ENCODE measurements around the gene KRTAP22-2. TPM values are rescaled to one million over a fixed set of nuclear protein-coding genes. Genes with fewer than 3 reads are reported as not detected.

Gene KRTAP22-2
- total RNA-seq, 2 experiments from 2014 or later: not detected

GRCh38 chr21:30600787-30601186, 10.6 kb upstream of the KRTAP22-2 start, which contains the start of gene KRTAP22-1:
TSS of gene KRTAP22-1 (plus strand) at chr21:30601087.
- no peaks in the 10 kb centered on the region for H3K27me3 Mint-ChIP-seq
- ChIA-PET POLR2A (no interaction called here), CTCF (no interaction called here)
- DNase-seq: no peak
- no peaks in the 10 kb centered on the region for H3K4me1 Mint-ChIP-seq
- H3K27ac Mint-ChIP-seq: no peak within 1 kb of the TSS
- H3K4me3 Mint-ChIP-seq: no peak within 1 kb of the TSS
- peaks cover 9% of the 10 kb centered on the region for H3K9me3 Mint-ChIP-seq
- H3K36me3 Mint-ChIP-seq (ENCODE audit: low read depth): no peaks in the 10 kb centered on the region

DNA sequence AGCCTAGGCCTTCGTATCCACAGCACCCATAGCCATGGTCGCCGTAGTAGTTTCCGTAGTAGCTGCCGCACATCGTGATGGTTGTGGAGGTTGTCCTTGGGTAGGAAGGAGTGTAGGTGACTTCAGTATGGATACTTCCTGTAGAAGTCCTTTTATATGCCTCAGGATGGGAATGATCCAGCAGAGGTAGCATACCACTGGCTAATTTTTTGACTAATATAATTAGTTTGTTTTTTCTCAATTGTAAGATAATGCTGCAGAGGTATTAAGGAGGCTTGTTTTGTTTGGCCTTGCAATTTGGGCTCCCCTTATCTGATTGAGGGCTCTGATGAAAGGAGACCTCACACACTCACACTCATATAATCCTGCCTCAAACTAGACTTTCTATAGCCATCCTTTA, 8.6 kb upstream of the KRTAP22-2 start, which contains the start of gene KRTAP6-2:
Gene KRTAP6-2, minus strand, starts transcription at position 101 of the 400 bp plus-strand sequence. Its CDS starts 28 bp downstream, at position 73.
- no peaks in the 10 kb centered on the region for H3K27me3 Mint-ChIP-seq
- H3K4me1 Mint-ChIP-seq: no peaks in the 10 kb centered on the region
- H3K9me3 Mint-ChIP-seq: peaks cover 12% of the 10 kb centered on the region
- no peak for DNase-seq
- no peak within 1 kb of the TSS for H3K27ac Mint-ChIP-seq
- H3K4me3 Mint-ChIP-seq: no peak within 1 kb of the TSS
- no peaks in the 10 kb centered on the region for H3K36me3 Mint-ChIP-seq (ENCODE audit: low read depth)
- CTCF ChIA-PET: no interaction called here
- POLR2A ChIA-PET: no interaction called here

DNA sequence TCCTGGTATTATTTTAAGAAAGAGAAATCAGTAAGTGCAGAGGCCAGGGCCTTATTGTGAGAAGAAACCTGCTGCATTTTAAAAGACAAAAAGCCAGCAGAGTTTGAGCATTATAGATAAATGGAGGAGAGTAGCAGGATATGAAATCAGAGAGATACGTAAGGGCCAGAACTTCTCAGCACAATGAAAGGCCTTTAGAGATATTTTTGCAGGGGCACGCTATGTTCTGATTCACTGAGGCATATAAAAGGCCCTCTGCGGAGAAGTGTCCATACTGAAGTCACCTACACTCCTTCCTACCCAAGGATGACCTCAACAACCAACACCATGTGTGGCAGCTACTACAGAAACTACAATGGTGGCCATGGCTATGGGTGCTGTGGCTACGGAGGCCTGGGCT, 1.9 kb upstream of the KRTAP22-2 start, which contains the start of gene KRTAP6-3:
Gene KRTAP6-3, plus strand, starts transcription at position 301 of the 400 bp plus-strand sequence. Its CDS starts 6 bp downstream, at position 307.
- no peaks in the 10 kb centered on the region for H3K4me1 Mint-ChIP-seq
- no peak for DNase-seq
- peaks cover 7% of the 10 kb centered on the region for H3K9me3 Mint-ChIP-seq
- no peak within 1 kb of the TSS for H3K4me3 Mint-ChIP-seq
- H3K36me3 Mint-ChIP-seq (ENCODE audit: low read depth): no peaks in the 10 kb centered on the region
- POLR2A ChIA-PET: no interaction called here
- no peak within 1 kb of the TSS for H3K27ac Mint-ChIP-seq
- CTCF ChIA-PET: no interaction called here
- H3K27me3 Mint-ChIP-seq: no peaks in the 10 kb centered on the region

- H3K9me3 Mint-ChIP-seq: no peaks in the 10 kb centered on the region
- no peak for DNase-seq
- H3K36me3 Mint-ChIP-seq (ENCODE audit: low read depth): no peaks in the 10 kb centered on the region
- H3K4me3 Mint-ChIP-seq: no peak overlapping the region
- H3K27me3 Mint-ChIP-seq: no peaks in the 10 kb centered on the region
- H3K27ac Mint-ChIP-seq: no peak overlapping the region
- H3K4me1 Mint-ChIP-seq: no peaks in the 10 kb centered on the region
- POLR2A ChIA-PET: no interaction called here
- CTCF ChIA-PET: no interaction called here
Observed at GRCh38 chr21:30582870-30583269, 7.3 kb downstream of the KRTAP22-2 start.

DNA sequence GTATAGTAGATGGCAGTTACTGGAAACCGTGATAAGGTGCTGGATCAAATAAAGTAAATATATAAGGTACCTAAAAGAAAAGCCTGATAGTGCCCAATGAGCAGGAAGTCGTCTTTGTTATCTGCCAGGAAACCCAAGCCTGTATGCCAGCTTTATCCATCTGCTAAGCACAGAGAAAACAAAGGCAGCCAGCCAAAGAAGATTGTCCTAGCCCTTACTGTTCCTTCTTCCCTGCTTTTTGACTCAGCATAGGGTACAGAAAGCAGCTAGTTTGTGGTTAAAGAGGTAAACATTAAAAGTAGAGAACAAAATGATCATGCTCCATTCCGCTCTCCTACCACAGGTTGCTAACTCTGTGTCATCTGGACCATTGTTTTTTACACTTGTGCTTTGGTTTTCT, 10.1 kb downstream of the KRTAP22-2 start:
- DNase-seq: no peak
- POLR2A ChIA-PET: no interaction called here
- Mint-ChIP-seq H3K27ac (no peak overlapping the region), H3K36me3 (ENCODE audit: low read depth) (no peaks in the 10 kb centered on the region), H3K4me3 (no peak overlapping the region), H3K4me1 (no peaks in the 10 kb centered on the region), H3K27me3 (no peaks in the 10 kb centered on the region), H3K9me3 (no peaks in the 10 kb centered on the region)
- CTCF ChIA-PET: no interaction called here

GRCh38 chr21:30579346-30579745, 10.9 kb downstream of the KRTAP22-2 start:
- Mint-ChIP-seq H3K27me3 (no peaks in the 10 kb centered on the region), H3K9me3 (no peaks in the 10 kb centered on the region), H3K27ac (no peak overlapping the region), H3K4me1 (no peaks in the 10 kb centered on the region), H3K36me3 (ENCODE audit: low read depth) (no peaks in the 10 kb centered on the region), H3K4me3 (no peak overlapping the region)
- CTCF ChIA-PET: no interaction called here
- POLR2A ChIA-PET: no interaction called here
- DNase-seq: no peak

GRCh38 chr21:30577766-30578165, 12.4 kb downstream of the KRTAP22-2 start:
- no peaks in the 10 kb centered on the region for H3K36me3 Mint-ChIP-seq (ENCODE audit: low read depth)
- POLR2A ChIA-PET: no interaction called here
- H3K27me3 Mint-ChIP-seq: no peaks in the 10 kb centered on the region
- no peak for DNase-seq
- H3K9me3 Mint-ChIP-seq: no peaks in the 10 kb centered on the region
- H3K4me1 Mint-ChIP-seq: no peaks in the 10 kb centered on the region
- H3K4me3 Mint-ChIP-seq: no peak overlapping the region
- no peak overlapping the region for H3K27ac Mint-ChIP-seq
- CTCF ChIA-PET: no interaction called here

GRCh38 chr21:30567617-30568016, 22.6 kb downstream of the KRTAP22-2 start:
- no peaks in the 10 kb centered on the region for H3K4me1 Mint-ChIP-seq
- no peaks in the 10 kb centered on the region for H3K36me3 Mint-ChIP-seq (ENCODE audit: low read depth)
- H3K27me3 Mint-ChIP-seq: no peaks in the 10 kb centered on the region
- no peak for DNase-seq
- H3K4me3 Mint-ChIP-seq: no peak overlapping the region
- no peak overlapping the region for H3K27ac Mint-ChIP-seq
- H3K9me3 Mint-ChIP-seq: no peaks in the 10 kb centered on the region
- ChIA-PET POLR2A (no interaction called here), CTCF (no interaction called here)

GRCh38 chr21:30563630-30564029, 26.6 kb downstream of the KRTAP22-2 start:
- no peaks in the 10 kb centered on the region for H3K27me3 Mint-ChIP-seq
- CTCF ChIA-PET: no interaction called here
- no peak for DNase-seq
- no peaks in the 10 kb centered on the region for H3K36me3 Mint-ChIP-seq (ENCODE audit: low read depth)
- H3K27ac Mint-ChIP-seq: no peak overlapping the region
- no peaks in the 10 kb centered on the region for H3K9me3 Mint-ChIP-seq
- no peaks in the 10 kb centered on the region for H3K4me1 Mint-ChIP-seq
- POLR2A ChIA-PET: no interaction called here
- no peak overlapping the region for H3K4me3 Mint-ChIP-seq

GRCh38 chr21:30563072-30563471, 27.1 kb downstream of the KRTAP22-2 start:
- no peak for DNase-seq
- Mint-ChIP-seq H3K4me3 (no peak overlapping the region), H3K4me1 (no peaks in the 10 kb centered on the region), H3K27ac (no peak overlapping the region), H3K36me3 (ENCODE audit: low read depth) (no peaks in the 10 kb centered on the region), H3K9me3 (no peaks in the 10 kb centered on the region), H3K27me3 (no peaks in the 10 kb centered on the region)
- ChIA-PET CTCF (no interaction called here), POLR2A (no interaction called here)

DNA sequence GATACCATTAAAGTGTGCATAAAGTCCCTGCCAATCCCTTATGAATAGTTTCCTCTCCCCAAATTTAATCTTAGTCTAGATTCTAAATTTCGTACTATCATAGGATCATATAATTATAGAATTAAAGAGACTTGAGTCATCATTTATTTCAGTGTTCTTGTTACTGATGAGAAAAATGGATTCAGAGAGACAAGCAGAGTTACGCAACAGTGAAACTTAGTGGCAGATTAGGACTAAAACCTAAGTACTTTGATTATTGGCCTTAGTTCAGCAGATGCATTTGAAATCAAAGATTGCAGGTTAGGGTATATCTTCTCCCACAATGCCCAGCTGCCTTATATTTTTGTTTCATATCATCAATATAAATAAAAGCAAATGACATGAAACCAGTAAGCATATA, 28.2 kb downstream of the KRTAP22-2 start:
- Mint-ChIP-seq H3K9me3 (no peaks in the 10 kb centered on the region), H3K27ac (no peak overlapping the region), H3K4me3 (no peak overlapping the region), H3K36me3 (ENCODE audit: low read depth) (no peaks in the 10 kb centered on the region), H3K27me3 (no peaks in the 10 kb centered on the region), H3K4me1 (no peaks in the 10 kb centered on the region)
- DNase-seq: no peak
- ChIA-PET CTCF (no interaction called here), POLR2A (no interaction called here)

DNA sequence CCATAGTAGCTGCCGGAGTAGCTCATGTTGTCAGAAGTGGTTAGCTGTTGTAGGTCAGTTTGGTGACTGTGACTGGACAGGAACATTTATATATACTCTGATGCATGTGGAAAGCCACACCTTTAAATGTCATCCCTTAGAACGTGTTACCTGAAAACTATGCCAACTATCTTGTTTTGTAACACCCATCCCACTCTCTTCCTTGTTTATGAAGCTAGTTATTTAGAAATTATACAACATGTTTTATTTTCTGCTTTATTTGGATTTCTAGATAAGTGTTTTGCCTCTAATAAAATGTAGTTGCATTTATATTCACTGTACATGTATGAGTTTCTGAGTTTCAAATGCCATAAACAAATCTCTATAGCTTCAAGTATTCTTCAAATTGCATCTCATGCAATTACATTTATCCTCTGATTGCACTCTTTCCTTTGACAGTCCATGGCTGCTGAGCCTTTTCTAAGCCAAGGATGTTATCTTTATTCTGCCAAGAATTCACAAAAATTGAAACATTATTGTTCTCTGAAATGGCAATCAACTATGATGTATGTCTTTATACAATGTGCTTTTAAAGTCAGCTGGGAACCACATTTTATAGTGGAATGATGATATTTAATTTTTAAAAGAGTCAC, 28.8 kb downstream of the KRTAP22-2 start, which contains the start of gene KRTAP19-7:
Gene KRTAP19-7, minus strand, starts transcription at position 51 of the 632 bp plus-strand sequence. Its CDS starts 25 bp downstream, at position 26.
- no peak for DNase-seq
- Mint-ChIP-seq H3K27me3 (no peaks in the 10 kb centered on the region), H3K4me3 (no peak within 1 kb of the TSS), H3K4me1 (no peaks in the 10 kb centered on the region), H3K27ac (no peak within 1 kb of the TSS), H3K9me3 (no peaks in the 10 kb centered on the region), H3K36me3 (ENCODE audit: low read depth) (no peaks in the 10 kb centered on the region)
- ChIA-PET POLR2A (no interaction called here), CTCF (no interaction called here)

GRCh38 chr21:30555095-30555494, 35.1 kb downstream of the KRTAP22-2 start:
- Mint-ChIP-seq H3K9me3 (no peaks in the 10 kb centered on the region), H3K36me3 (ENCODE audit: low read depth) (no peaks in the 10 kb centered on the region), H3K27me3 (no peaks in the 10 kb centered on the region), H3K27ac (no peak overlapping the region), H3K4me3 (no peak overlapping the region), H3K4me1 (no peaks in the 10 kb centered on the region)
- DNase-seq: no peak
- POLR2A ChIA-PET: no interaction called here
- CTCF ChIA-PET: no interaction called here

DNA sequence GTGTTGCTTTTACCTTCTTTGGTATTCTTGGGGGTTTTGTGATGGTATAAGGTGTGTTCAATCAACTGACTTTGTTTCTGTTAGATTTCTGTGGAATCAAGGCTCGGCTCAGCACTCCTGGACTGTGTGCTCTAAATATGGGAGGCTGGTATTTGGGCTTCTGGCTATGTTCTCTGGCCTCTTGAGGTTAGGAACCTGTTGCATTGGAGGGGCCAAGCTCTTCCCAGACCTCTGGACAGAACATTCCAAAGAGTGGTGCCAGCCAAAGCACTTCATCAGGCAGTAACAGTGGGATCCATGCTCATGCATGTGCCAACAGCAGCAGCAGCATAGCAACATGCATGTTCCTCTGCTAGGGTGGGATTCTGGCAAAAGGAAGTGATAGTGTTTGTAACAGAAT, 37.4 kb downstream of the KRTAP22-2 start:
- ChIA-PET POLR2A (no interaction called here), CTCF (interaction anchor here (0.5 kb wide), 1 partner anchor 527 kb away, joined by 5 read pairs; no protein-coding TSS in a partner anchor)
- peaks cover 2% of the 10 kb centered on the region for H3K27me3 Mint-ChIP-seq
- no peaks in the 10 kb centered on the region for H3K9me3 Mint-ChIP-seq
- no peak overlapping the region for H3K27ac Mint-ChIP-seq
- no peaks in the 10 kb centered on the region for H3K4me1 Mint-ChIP-seq
- H3K36me3 Mint-ChIP-seq (ENCODE audit: low read depth): no peaks in the 10 kb centered on the region
- DNase-seq: no peak
- no peak overlapping the region for H3K4me3 Mint-ChIP-seq
